WTC11 (cell line): ENCODE results near the gene HLCS.

Experiments used
- HMGXB4 ChIP-seq: sonication (generic); formaldehyde crosslinking; IDR thresholded peaks from 2 replicates; pipeline ENCODE4 v1.8.1; 2023; ENCODE audit warnings: mild to moderate bottlenecking, moderate library complexity, missing genetic modification reagents
- IRF2 ChIP-seq: sonication (generic); formaldehyde crosslinking; IDR thresholded peaks from 2 replicates; pipeline ENCODE4 v1.8.0; 2022; ENCODE audit warnings: low read depth, missing genetic modification reagents, borderline replicate concordance
- MAX ChIP-seq: sonication (generic); formaldehyde crosslinking; IDR thresholded peaks from 2 replicates; pipeline ENCODE4 v1.8.0; 2022; ENCODE audit warnings: mild to moderate bottlenecking, missing genetic modification reagents
- STAT6 ChIP-seq: sonication (generic); formaldehyde crosslinking; conservative IDR thresholded peaks from 2 replicates; pipeline ENCODE4 v1.8.1; 2023; ENCODE audit warnings: mild to moderate bottlenecking, low read depth, missing genetic modification reagents, moderate library complexity
- TP53 ChIP-seq: sonication (generic); formaldehyde crosslinking; IDR thresholded peaks from 2 replicates; pipeline ENCODE4 v1.8.1; 2023; ENCODE audit warnings: mild to moderate bottlenecking, missing genetic modification reagents
- USF2 ChIP-seq: sonication (generic); formaldehyde crosslinking; IDR thresholded peaks from 2 replicates; pipeline ENCODE4 v1.8.1; 2023; ENCODE audit warnings: mild to moderate bottlenecking, missing genetic modification reagents, moderate library complexity
- TF ChIP-seq, protein P1 (sequence below): sonication (generic); formaldehyde crosslinking; IDR thresholded peaks from 2 replicates; pipeline ENCODE4 v1.8.0; 2022; ENCODE audit warnings: mild to moderate bottlenecking, missing genetic modification reagents
- TF ChIP-seq, protein P2 (sequence below): fragments of 200-600 bp; IDR thresholded peaks from 2 replicates; pipeline ENCODE4 v1.8.0; 2022; ENCODE audit warnings: antibody characterized with exemption
- TF ChIP-seq, protein P3 (sequence below): sonication (generic); formaldehyde crosslinking; IDR thresholded peaks from 2 replicates; pipeline ENCODE4 v1.8.0; 2022; ENCODE audit warnings: missing genetic modification reagents

GRCh38 chr21:36981049-36981391, 14.6 kb upstream of the HLCS start:
- TF ChIP-seq, protein P1, sequence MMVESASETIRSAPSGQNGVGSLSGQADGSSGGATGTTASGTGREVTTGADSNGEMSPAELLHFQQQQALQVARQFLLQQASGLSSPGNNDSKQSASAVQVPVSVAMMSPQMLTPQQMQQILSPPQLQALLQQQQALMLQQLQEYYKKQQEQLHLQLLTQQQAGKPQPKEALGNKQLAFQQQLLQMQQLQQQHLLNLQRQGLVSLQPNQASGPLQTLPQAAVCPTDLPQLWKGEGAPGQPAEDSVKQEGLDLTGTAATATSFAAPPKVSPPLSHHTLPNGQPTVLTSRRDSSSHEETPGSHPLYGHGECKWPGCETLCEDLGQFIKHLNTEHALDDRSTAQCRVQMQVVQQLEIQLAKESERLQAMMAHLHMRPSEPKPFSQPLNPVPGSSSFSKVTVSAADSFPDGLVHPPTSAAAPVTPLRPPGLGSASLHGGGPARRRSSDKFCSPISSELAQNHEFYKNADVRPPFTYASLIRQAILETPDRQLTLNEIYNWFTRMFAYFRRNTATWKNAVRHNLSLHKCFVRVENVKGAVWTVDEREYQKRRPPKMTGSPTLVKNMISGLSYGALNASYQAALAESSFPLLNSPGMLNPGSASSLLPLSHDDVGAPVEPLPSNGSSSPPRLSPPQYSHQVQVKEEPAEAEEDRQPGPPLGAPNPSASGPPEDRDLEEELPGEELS (CRISPR knock-in tag), result no peak
- TF ChIP-seq, protein P2, sequence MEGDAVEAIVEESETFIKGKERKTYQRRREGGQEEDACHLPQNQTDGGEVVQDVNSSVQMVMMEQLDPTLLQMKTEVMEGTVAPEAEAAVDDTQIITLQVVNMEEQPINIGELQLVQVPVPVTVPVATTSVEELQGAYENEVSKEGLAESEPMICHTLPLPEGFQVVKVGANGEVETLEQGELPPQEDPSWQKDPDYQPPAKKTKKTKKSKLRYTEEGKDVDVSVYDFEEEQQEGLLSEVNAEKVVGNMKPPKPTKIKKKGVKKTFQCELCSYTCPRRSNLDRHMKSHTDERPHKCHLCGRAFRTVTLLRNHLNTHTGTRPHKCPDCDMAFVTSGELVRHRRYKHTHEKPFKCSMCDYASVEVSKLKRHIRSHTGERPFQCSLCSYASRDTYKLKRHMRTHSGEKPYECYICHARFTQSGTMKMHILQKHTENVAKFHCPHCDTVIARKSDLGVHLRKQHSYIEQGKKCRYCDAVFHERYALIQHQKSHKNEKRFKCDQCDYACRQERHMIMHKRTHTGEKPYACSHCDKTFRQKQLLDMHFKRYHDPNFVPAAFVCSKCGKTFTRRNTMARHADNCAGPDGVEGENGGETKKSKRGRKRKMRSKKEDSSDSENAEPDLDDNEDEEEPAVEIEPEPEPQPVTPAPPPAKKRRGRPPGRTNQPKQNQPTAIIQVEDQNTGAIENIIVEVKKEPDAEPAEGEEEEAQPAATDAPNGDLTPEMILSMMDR, result no peak
- no peak for TF ChIP-seq TP53
- no peak for TF ChIP-seq IRF2
- no peak for TF ChIP-seq STAT6
- no peak for TF ChIP-seq MAX (CRISPR knock-in tag)
- no peak for TF ChIP-seq USF2 (CRISPR knock-in tag)
- TF ChIP-seq, protein P3, sequence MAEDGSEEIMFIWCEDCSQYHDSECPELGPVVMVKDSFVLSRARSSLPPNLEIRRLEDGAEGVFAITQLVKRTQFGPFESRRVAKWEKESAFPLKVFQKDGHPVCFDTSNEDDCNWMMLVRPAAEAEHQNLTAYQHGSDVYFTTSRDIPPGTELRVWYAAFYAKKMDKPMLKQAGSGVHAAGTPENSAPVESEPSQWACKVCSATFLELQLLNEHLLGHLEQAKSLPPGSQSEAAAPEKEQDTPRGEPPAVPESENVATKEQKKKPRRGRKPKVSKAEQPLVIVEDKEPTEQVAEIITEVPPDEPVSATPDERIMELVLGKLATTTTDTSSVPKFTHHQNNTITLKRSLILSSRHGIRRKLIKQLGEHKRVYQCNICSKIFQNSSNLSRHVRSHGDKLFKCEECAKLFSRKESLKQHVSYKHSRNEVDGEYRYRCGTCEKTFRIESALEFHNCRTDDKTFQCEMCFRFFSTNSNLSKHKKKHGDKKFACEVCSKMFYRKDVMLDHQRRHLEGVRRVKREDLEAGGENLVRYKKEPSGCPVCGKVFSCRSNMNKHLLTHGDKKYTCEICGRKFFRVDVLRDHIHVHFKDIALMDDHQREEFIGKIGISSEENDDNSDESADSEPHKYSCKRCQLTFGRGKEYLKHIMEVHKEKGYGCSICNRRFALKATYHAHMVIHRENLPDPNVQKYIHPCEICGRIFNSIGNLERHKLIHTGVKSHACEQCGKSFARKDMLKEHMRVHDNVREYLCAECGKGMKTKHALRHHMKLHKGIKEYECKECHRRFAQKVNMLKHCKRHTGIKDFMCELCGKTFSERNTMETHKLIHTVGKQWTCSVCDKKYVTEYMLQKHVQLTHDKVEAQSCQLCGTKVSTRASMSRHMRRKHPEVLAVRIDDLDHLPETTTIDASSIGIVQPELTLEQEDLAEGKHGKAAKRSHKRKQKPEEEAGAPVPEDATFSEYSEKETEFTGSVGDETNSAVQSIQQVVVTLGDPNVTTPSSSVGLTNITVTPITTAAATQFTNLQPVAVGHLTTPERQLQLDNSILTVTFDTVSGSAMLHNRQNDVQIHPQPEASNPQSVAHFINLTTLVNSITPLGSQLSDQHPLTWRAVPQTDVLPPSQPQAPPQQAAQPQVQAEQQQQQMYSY (CRISPR knock-in tag), result no peak
- TF ChIP-seq HMGXB4 (CRISPR knock-in tag), result no peak
